Stomach (tissue), 4 donors: Measurements from ENCODE around the gene HAGHL.

Experiments
- POLR2A ChIP-seq, 4 donors: fragments of 450-650 bp; IDR thresholded peaks; one replicate each; pipeline ENCODE4 v1.6.1; 2016; ENCODE audit warnings: antibody characterized with exemption in 4 of 4, control low read depth in 2 of 4, mild to moderate bottlenecking in 1 of 4, moderate library complexity in 1 of 4
- TF ChIP-seq, protein P1 (sequence below), 7 experiments: fragments of 450-650 bp in 4 of 7; fragments of 200-600 bp in 3 of 7; sonication (generic) in 3 of 7; IDR thresholded peaks; one replicate each; pipeline ENCODE4 v1.5.1; 2016 to 2019; ENCODE audit warnings: antibody characterized with exemption in 7 of 7, control low read depth in 2 of 7, mild to moderate bottlenecking in 1 of 7

DNA sequence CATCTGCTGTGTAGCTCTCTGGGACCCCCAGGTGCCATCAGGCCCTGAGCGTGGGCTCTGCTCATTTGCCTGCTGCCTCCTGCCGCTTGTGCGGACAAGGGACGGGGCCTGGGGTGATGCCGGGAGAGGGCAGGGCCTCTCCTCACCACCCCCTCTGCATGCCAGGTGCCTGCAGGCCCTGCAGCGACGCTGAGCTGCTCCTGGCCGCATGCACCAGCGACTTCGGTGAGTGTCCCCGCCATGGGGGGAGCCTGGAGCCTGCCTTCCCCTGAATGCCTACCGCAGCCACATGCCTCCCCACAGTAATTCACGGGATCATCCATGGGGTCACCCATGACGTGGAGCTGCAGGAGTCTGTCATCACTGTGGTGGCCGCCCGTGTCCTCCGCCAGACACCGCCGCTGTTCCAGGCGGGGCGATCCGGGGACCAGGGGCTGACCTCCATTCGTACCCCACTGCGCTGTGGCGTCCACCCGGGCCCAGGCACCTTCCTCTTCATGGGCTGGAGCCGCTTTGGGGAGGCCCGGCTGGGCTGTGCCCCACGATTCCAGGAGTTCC is 10.1 kb upstream of the HAGHL start:
- no peak for TF ChIP-seq POLR2A (IDR thresholded peaks at IDR 0.05)
- TF ChIP-seq, protein P1, sequence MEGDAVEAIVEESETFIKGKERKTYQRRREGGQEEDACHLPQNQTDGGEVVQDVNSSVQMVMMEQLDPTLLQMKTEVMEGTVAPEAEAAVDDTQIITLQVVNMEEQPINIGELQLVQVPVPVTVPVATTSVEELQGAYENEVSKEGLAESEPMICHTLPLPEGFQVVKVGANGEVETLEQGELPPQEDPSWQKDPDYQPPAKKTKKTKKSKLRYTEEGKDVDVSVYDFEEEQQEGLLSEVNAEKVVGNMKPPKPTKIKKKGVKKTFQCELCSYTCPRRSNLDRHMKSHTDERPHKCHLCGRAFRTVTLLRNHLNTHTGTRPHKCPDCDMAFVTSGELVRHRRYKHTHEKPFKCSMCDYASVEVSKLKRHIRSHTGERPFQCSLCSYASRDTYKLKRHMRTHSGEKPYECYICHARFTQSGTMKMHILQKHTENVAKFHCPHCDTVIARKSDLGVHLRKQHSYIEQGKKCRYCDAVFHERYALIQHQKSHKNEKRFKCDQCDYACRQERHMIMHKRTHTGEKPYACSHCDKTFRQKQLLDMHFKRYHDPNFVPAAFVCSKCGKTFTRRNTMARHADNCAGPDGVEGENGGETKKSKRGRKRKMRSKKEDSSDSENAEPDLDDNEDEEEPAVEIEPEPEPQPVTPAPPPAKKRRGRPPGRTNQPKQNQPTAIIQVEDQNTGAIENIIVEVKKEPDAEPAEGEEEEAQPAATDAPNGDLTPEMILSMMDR (IDR thresholded peaks at IDR 0.05): no peak
